ENCODE measurements around the gene DAB1. TPM values are rescaled to one million over a fixed set of nuclear protein-coding genes. Genes with fewer than 3 reads are reported as not detected.

The DAB1 gene
- total and polyA plus RNA-seq, 4 donors: 0.05 to 2.6 (median 1.8) TPM

- DNase-seq: no peak
- no peaks in the 10 kb centered on the region for H3K27me3 ChIP-seq (ENCODE audit: control insufficient read depth in 1 of 2, insufficient read depth in 2 of 2, low read length in 1 of 2)
- no peak overlapping the region for H3K27ac ChIP-seq (ENCODE audit: low read depth in 1 of 2, low read length in 2 of 2)
- no peak overlapping the region for H3K4me3 ChIP-seq (ENCODE audit: low read length in 2 of 2)
- ATAC-seq (ENCODE audit: low FRiP score): no peak
- 84 to 86% methylated on average over 7 of the region's 7 CpGs for WGBS, 2 donors
- no peaks in the 10 kb centered on the region for H3K9me3 ChIP-seq (ENCODE audit: control insufficient read depth, low read length)
- intact Hi-C loops (cut with DNase I): no loop called here
- no peaks in the 10 kb centered on the region for H3K36me3 ChIP-seq (ENCODE audit: control insufficient read depth in 1 of 2, insufficient read depth in 2 of 2, low read length in 1 of 2)
- no peaks in the 10 kb centered on the region for H3K4me1 ChIP-seq (ENCODE audit: control insufficient read depth in 1 of 2, insufficient read depth in 2 of 2, low read length in 2 of 2)
Observed at GRCh38 chr1:57312869-57313268, 111.0 kb downstream of the DAB1 start.

GRCh38 chr1:57311411-57311810, 112.4 kb downstream of the DAB1 start:
- DNase-seq (no peak), ATAC-seq (ENCODE audit: low FRiP score) (no peak)
- intact Hi-C loops (cut with DNase I): no loop called here
- H3K4me1 ChIP-seq (ENCODE audit: control insufficient read depth in 1 of 2, insufficient read depth in 2 of 2, low read length in 2 of 2): no peaks in the 10 kb centered on the region
- H3K27me3 ChIP-seq (ENCODE audit: control insufficient read depth in 1 of 2, insufficient read depth in 2 of 2, low read length in 1 of 2): no peaks in the 10 kb centered on the region
- H3K4me3 ChIP-seq (ENCODE audit: low read length in 2 of 2): no peak overlapping the region
- peaks cover 1% of the 10 kb centered on the region for H3K9me3 ChIP-seq (ENCODE audit: control insufficient read depth, low read length)
- 89 to 93% methylated on average over 1 of the region's 1 CpG for WGBS, 2 donors
- no peaks in the 10 kb centered on the region for H3K36me3 ChIP-seq (ENCODE audit: control insufficient read depth in 1 of 2, insufficient read depth in 2 of 2, low read length in 1 of 2)
- H3K27ac ChIP-seq (ENCODE audit: low read depth in 1 of 2, low read length in 2 of 2): no peak overlapping the region

- no peak for ATAC-seq (ENCODE audit: low FRiP score)
- no peak overlapping the region for H3K27ac ChIP-seq (ENCODE audit: low read depth in 1 of 2, low read length in 2 of 2)
- DNase-seq: no peak
- peaks cover 1% of the 10 kb centered on the region for H3K9me3 ChIP-seq (ENCODE audit: control insufficient read depth, low read length)
- no peaks in the 10 kb centered on the region for H3K36me3 ChIP-seq (ENCODE audit: control insufficient read depth in 1 of 2, insufficient read depth in 2 of 2, low read length in 1 of 2)
- H3K27me3 ChIP-seq (ENCODE audit: control insufficient read depth in 1 of 2, insufficient read depth in 2 of 2, low read length in 1 of 2): no peaks in the 10 kb centered on the region
- intact Hi-C loops (cut with DNase I): no loop called here
- 25 to 34% methylated on average over 5 of the region's 5 CpGs for WGBS, 2 donors
- H3K4me3 ChIP-seq (ENCODE audit: low read length in 2 of 2): no peak overlapping the region
- H3K4me1 ChIP-seq (ENCODE audit: control insufficient read depth in 1 of 2, insufficient read depth in 2 of 2, low read length in 2 of 2): no peaks in the 10 kb centered on the region
Observed at GRCh38 chr1:57311006-57311405, 112.9 kb downstream of the DAB1 start.

GRCh38 chr1:57309630-57310029, 114.2 kb downstream of the DAB1 start:
- ATAC-seq (ENCODE audit: low FRiP score) (no peak), DNase-seq (no peak)
- H3K36me3 ChIP-seq (ENCODE audit: control insufficient read depth in 1 of 2, insufficient read depth in 2 of 2, low read length in 1 of 2): no peaks in the 10 kb centered on the region
- no peaks in the 10 kb centered on the region for H3K27me3 ChIP-seq (ENCODE audit: control insufficient read depth in 1 of 2, insufficient read depth in 2 of 2, low read length in 1 of 2)
- intact Hi-C loops (cut with DNase I): no loop called here
- H3K9me3 ChIP-seq (ENCODE audit: control insufficient read depth, low read length): peaks cover 1% of the 10 kb centered on the region
- no peak overlapping the region for H3K27ac ChIP-seq (ENCODE audit: low read depth in 1 of 2, low read length in 2 of 2)
- no peak overlapping the region for H3K4me3 ChIP-seq (ENCODE audit: low read length in 2 of 2)
- 40 to 54% methylated on average over 2 of the region's 2 CpGs for WGBS, 2 donors
- no peaks in the 10 kb centered on the region for H3K4me1 ChIP-seq (ENCODE audit: control insufficient read depth in 1 of 2, insufficient read depth in 2 of 2, low read length in 2 of 2)

- no peaks in the 10 kb centered on the region for H3K27me3 ChIP-seq (ENCODE audit: control insufficient read depth in 1 of 2, insufficient read depth in 2 of 2, low read length in 1 of 2)
- H3K9me3 ChIP-seq (ENCODE audit: control insufficient read depth, low read length): peaks cover 1% of the 10 kb centered on the region
- no peaks in the 10 kb centered on the region for H3K4me1 ChIP-seq (ENCODE audit: control insufficient read depth in 1 of 2, insufficient read depth in 2 of 2, low read length in 2 of 2)
- H3K36me3 ChIP-seq (ENCODE audit: control insufficient read depth in 1 of 2, insufficient read depth in 2 of 2, low read length in 1 of 2): no peaks in the 10 kb centered on the region
- no peak for ATAC-seq (ENCODE audit: low FRiP score)
- WGBS, 2 donors: 86 to 90% methylated on average over 4 of the region's 4 CpGs
- no peak for DNase-seq
- intact Hi-C loops (cut with DNase I): no loop called here
- H3K27ac ChIP-seq (ENCODE audit: low read depth in 1 of 2, low read length in 2 of 2): no peak overlapping the region
- H3K4me3 ChIP-seq (ENCODE audit: low read length in 2 of 2): no peak overlapping the region
Observed at GRCh38 chr1:57307392-57308170, 116.3 kb downstream of the DAB1 start.

- Histone ChIP-seq H3K4me1 (ENCODE audit: control insufficient read depth in 1 of 2, insufficient read depth in 2 of 2, low read length in 2 of 2) (no peaks in the 10 kb centered on the region), H3K9me3 (ENCODE audit: control insufficient read depth, low read length) (peaks cover 1% of the 10 kb centered on the region), H3K4me3 (ENCODE audit: low read length in 2 of 2) (no peak overlapping the region)
Observed at GRCh38 chr1:57304591-57304990, 119.3 kb downstream of the DAB1 start.

GRCh38 chr1:57302812-57303596, 120.9 kb downstream of the DAB1 start:
- no peaks in the 10 kb centered on the region for H3K27me3 ChIP-seq (ENCODE audit: control insufficient read depth in 1 of 2, insufficient read depth in 2 of 2, low read length in 1 of 2)
- intact Hi-C loops (cut with DNase I): no loop called here
- H3K27ac ChIP-seq (ENCODE audit: low read depth in 1 of 2, low read length in 2 of 2): no peak overlapping the region
- no peaks in the 10 kb centered on the region for H3K4me1 ChIP-seq (ENCODE audit: control insufficient read depth in 1 of 2, insufficient read depth in 2 of 2, low read length in 2 of 2)
- H3K4me3 ChIP-seq (ENCODE audit: low read length in 2 of 2): no peak overlapping the region
- ATAC-seq (ENCODE audit: low FRiP score): no peak
- H3K36me3 ChIP-seq (ENCODE audit: control insufficient read depth in 1 of 2, insufficient read depth in 2 of 2, low read length in 1 of 2): no peaks in the 10 kb centered on the region
- no peak for DNase-seq
- peaks cover 1% of the 10 kb centered on the region for H3K9me3 ChIP-seq (ENCODE audit: control insufficient read depth, low read length)
- 63% methylated on average over 5 of the region's 5 CpGs for WGBS, 2 donors

More at GRCh38 chr1:57304591-57304990, 119.3 kb downstream of the DAB1 start:
- intact Hi-C loops (cut with DNase I): no loop called here
- ATAC-seq (ENCODE audit: low FRiP score) (no peak), DNase-seq (no peak)
- H3K27ac ChIP-seq (ENCODE audit: low read depth in 1 of 2, low read length in 2 of 2): no peak overlapping the region
- no peaks in the 10 kb centered on the region for H3K36me3 ChIP-seq (ENCODE audit: control insufficient read depth in 1 of 2, insufficient read depth in 2 of 2, low read length in 1 of 2)
- WGBS, 2 donors: 85 to 87% methylated on average over 3 of the region's 3 CpGs
- H3K27me3 ChIP-seq (ENCODE audit: control insufficient read depth in 1 of 2, insufficient read depth in 2 of 2, low read length in 1 of 2): no peaks in the 10 kb centered on the region

GRCh38 chr1:57300186-57300585, 123.7 kb downstream of the DAB1 start:
- H3K9me3 ChIP-seq (ENCODE audit: control insufficient read depth, low read length): no peaks in the 10 kb centered on the region
- H3K27ac ChIP-seq (ENCODE audit: low read depth in 1 of 2, low read length in 2 of 2): no peak overlapping the region
- 69 to 75% methylated on average over 2 of the region's 2 CpGs for WGBS, 2 donors
- no peaks in the 10 kb centered on the region for H3K27me3 ChIP-seq (ENCODE audit: control insufficient read depth in 1 of 2, insufficient read depth in 2 of 2, low read length in 1 of 2)
- no peak for DNase-seq
- intact Hi-C loops (cut with DNase I): no loop called here
- ATAC-seq (ENCODE audit: low FRiP score): no peak
- no peaks in the 10 kb centered on the region for H3K36me3 ChIP-seq (ENCODE audit: control insufficient read depth in 1 of 2, insufficient read depth in 2 of 2, low read length in 1 of 2)
- H3K4me3 ChIP-seq (ENCODE audit: low read length in 2 of 2): no peak overlapping the region
- H3K4me1 ChIP-seq (ENCODE audit: control insufficient read depth in 1 of 2, insufficient read depth in 2 of 2, low read length in 2 of 2): no peaks in the 10 kb centered on the region
